SK-N-SH (cell line): ENCODE measurements around the gene LCOR. TPM values are rescaled to one million over a fixed set of nuclear protein-coding genes. Genes with fewer than 3 reads are reported as not detected.

Source experiments
- CTCF ChIA-PET: fragments of 300-600, 350-600 bp; formaldehyde crosslinking; extraction: SDS; loops from one replicate; lab custom pipeline; 2021; lab: Yijun Ruan, JAX
- POLR2A ChIA-PET: fragments of 350-600 bp; sonication (Branson Sonifier 250); formaldehyde crosslinking; extraction: SDS; loops from one replicate; lab custom pipeline; 2020; ENCODE audit warnings: antibody characterized with exemption, inconsistent platforms; lab: Yijun Ruan, JAX
- DNase-seq: peaks from one replicate; pipeline ENCODE4 v3.0.0; 2012
- H2AFZ ChIP-seq: fragments of 200-600 bp; sonication (generic); 2 replicates; pipeline ENCODE4 v1.8.1; 2016; ENCODE audit warnings: antibody characterized with exemption, mild to moderate bottlenecking, low read depth
- H3F3A ChIP-seq: fragments of 200-600 bp; sonication (generic); replicated peaks from 2 replicates; pipeline ENCODE3; 2016; ENCODE audit warnings: antibody characterized with exemption, mild to moderate bottlenecking; ENCODE audit not compliant: insufficient read depth
- H3K27ac ChIP-seq, 2 experiments: fragments of 200-500 bp in 1 of 2; fragments of 200-600 bp in 1 of 2; sonication (Bioruptor generic) in 1 of 2; sonication (generic), shearing (Covaris generic) in 1 of 2; 2 replicates each; pipeline versions ENCODE4 v1.5.1 to v1.6.1; 2014 to 2016; ENCODE audit warnings: low read depth in 2 of 2, inconsistent platforms in 1 of 2, low read length in 1 of 2, mild to moderate bottlenecking in 1 of 2, mixed read lengths in 1 of 2
- H3K27me3 ChIP-seq: fragments of 200-600 bp; sonication (generic), shearing (Covaris generic); 2 replicates; pipeline ENCODE4 v1.6.1; 2016; ENCODE audit warnings: mixed run types; ENCODE audit not compliant: insufficient read depth
- H3K36me3 ChIP-seq, 2 experiments: fragments of 200-500 bp in 1 of 2; fragments of 200-600 bp in 1 of 2; sonication (Bioruptor generic) in 1 of 2; sonication (generic) in 1 of 2; replicated peaks in 1 of 2; 2 replicates each; pipeline versions ENCODE3 to v1.5.1; 2014 to 2016; ENCODE audit warnings: low read length in 1 of 2, mild to moderate bottlenecking in 1 of 2; ENCODE audit not compliant: insufficient read depth in 2 of 2, control insufficient read depth in 1 of 2
- H3K4me1 ChIP-seq, 2 experiments: fragments of 200-500 bp in 1 of 2; fragments of 200-600 bp in 1 of 2; sonication (Bioruptor generic) in 1 of 2; sonication (generic), shearing (Covaris generic) in 1 of 2; 2 replicates each; pipeline versions ENCODE4 v1.5.1 to v1.6.1; 2014 to 2016; ENCODE audit warnings: low read depth in 1 of 2, low read length in 1 of 2, mixed run types in 1 of 2; ENCODE audit not compliant: insufficient read depth in 2 of 2, control insufficient read depth in 1 of 2
- H3K4me2 ChIP-seq: fragments of 200-600 bp; sonication (generic), shearing (Covaris generic); 2 replicates; pipeline ENCODE4 v1.6.1; 2017; ENCODE audit warnings: mixed run types
- H3K4me3 ChIP-seq, 2 experiments: fragments of 200-500 bp in 1 of 2; fragments of 200-600 bp in 1 of 2; sonication (Bioruptor generic) in 1 of 2; sonication (generic), shearing (Covaris generic) in 1 of 2; 2 replicates each; pipeline versions ENCODE4 v1.5.1 to v1.8.1; 2014 to 2016; ENCODE audit warnings: low read depth in 2 of 2, inconsistent platforms in 1 of 2, low read length in 1 of 2, mild to moderate bottlenecking in 1 of 2, mixed read lengths in 1 of 2, moderate library complexity in 1 of 2
- H3K79me2 ChIP-seq: fragments of 200-600 bp; sonication (generic); 2 replicates; pipeline ENCODE4 v1.8.1; 2017; ENCODE audit warnings: mild to moderate bottlenecking; ENCODE audit not compliant: insufficient read depth
- H3K9ac ChIP-seq: fragments of 200-600 bp; sonication (generic); 2 replicates; pipeline ENCODE4 v1.6.1; 2017; ENCODE audit warnings: mixed run types
- H3K9me2 ChIP-seq: fragments of 200-600 bp; sonication (generic); 2 replicates; pipeline ENCODE4 v1.6.1; 2017; ENCODE audit warnings: mixed run types
- H3K9me3 ChIP-seq: fragments of 200-600 bp; sonication (generic); 2 replicates; pipeline ENCODE4 v1.6.1; 2017; ENCODE audit warnings: mixed run types, mild to moderate bottlenecking, moderate library complexity
- H4K20me1 ChIP-seq: fragments of 200-600 bp; sonication (generic); 2 replicates; pipeline ENCODE4 v1.6.1; 2017; ENCODE audit warnings: mild to moderate bottlenecking, mixed run types; ENCODE audit not compliant: insufficient read depth
- CHD2 ChIP-seq: fragments of 150-350 bp; IDR thresholded peaks from 2 replicates; pipeline ENCODE4 v1.6.1; 2018; ENCODE audit warnings: low read length; ENCODE audit not compliant: partially characterized antibody
- ELF1 ChIP-seq: IDR thresholded peaks from 2 replicates; pipeline ENCODE4 v1.4.0; 2012
- EP300 ChIP-seq, 2 experiments: IDR thresholded peaks; 2 replicates each; pipeline versions ENCODE4 v1.4.0 to v1.6.1; 2012; ENCODE audit warnings: borderline replicate concordance in 1 of 2, low read depth in 1 of 2, low read length in 1 of 2
- EZH2phosphoT487 ChIP-seq: fragments of 200-600 bp; sonication (generic); IDR thresholded peaks from 2 replicates; pipeline ENCODE4 v1.6.1; 2017; ENCODE audit warnings: low read depth, mixed run types, mild to moderate bottlenecking, antibody characterized with exemption, moderate library complexity, borderline replicate concordance
- FOXM1 ChIP-seq: IDR thresholded peaks from 2 replicates; pipeline ENCODE4 v1.4.0; 2012; ENCODE audit warnings: low read depth, mild to moderate bottlenecking
- JUND ChIP-seq: IDR thresholded peaks from 2 replicates; pipeline ENCODE4 v1.4.0; 2012
- NFIC ChIP-seq: IDR thresholded peaks from 2 replicates; pipeline ENCODE4 v1.4.0; 2012; ENCODE audit warnings: borderline replicate concordance
- NRF1 ChIP-seq: IDR thresholded peaks from 2 replicates; pipeline ENCODE4 v1.6.1; 2012; ENCODE audit warnings: low read depth, mild to moderate bottlenecking, low read length
- PBX3 ChIP-seq: IDR thresholded peaks from 2 replicates; pipeline ENCODE4; 2012
- RAD21 ChIP-seq: IDR thresholded peaks from 2 replicates; pipeline ENCODE4 v1.6.1; 2012; ENCODE audit warnings: mild to moderate bottlenecking, low read length
- RCOR1 ChIP-seq: fragments of 150-350 bp; IDR thresholded peaks from 2 replicates; pipeline ENCODE4 v1.6.1; 2017; ENCODE audit warnings: antibody characterized with exemption, low read length
- RFX5 ChIP-seq: IDR thresholded peaks from 2 replicates; pipeline ENCODE4 v1.6.1; 2012; ENCODE audit warnings: mild to moderate bottlenecking, improper control_type of control experiment, low read length
- RXRA ChIP-seq: IDR thresholded peaks from 2 replicates; pipeline ENCODE4 v1.4.0; 2012; ENCODE audit warnings: low read depth, mild to moderate bottlenecking, borderline replicate concordance
- SIN3A ChIP-seq: IDR thresholded peaks from 2 replicates; pipeline ENCODE4 v1.6.1; 2012; ENCODE audit warnings: low read depth, mild to moderate bottlenecking, low read length, moderate library complexity, borderline replicate concordance
- TAF1 ChIP-seq: IDR thresholded peaks from 2 replicates; pipeline ENCODE4 v1.6.1; 2012; ENCODE audit warnings: low read depth, mild to moderate bottlenecking, low read length, moderate library complexity, borderline replicate concordance
- YY1 ChIP-seq: IDR thresholded peaks from 2 replicates; pipeline ENCODE4 v1.4.0; 2012; ENCODE audit warnings: low read depth, mild to moderate bottlenecking
- ZBTB33 ChIP-seq: IDR thresholded peaks from 2 replicates; pipeline ENCODE4 v1.4.0; 2012; ENCODE audit warnings: low read depth, borderline replicate concordance
- WGBS: methylation state at CpG from one replicate; pipeline ENCODE4 v1.1.6; 2017; ENCODE audit warnings: low lambda C conversion rate; 5-methylcytosine and 5-hydroxymethylcytosine counted together
- polyA plus RNA-seq, 3 experiments: library from polyadenylated mRNA; depleted of rRNA; stranded (reverse); fragments of >200 nt; gene quantifications; 2 replicates each; pipeline ENCODE4 v1.2.3, GENCODE V29; 2012
- TF ChIP-seq, protein P1 (sequence below): IDR thresholded peaks from 2 replicates; pipeline ENCODE4 v1.4.0; 2012; ENCODE audit warnings: low read depth
- TF ChIP-seq, protein P2 (sequence below): fragments of 150-350 bp; IDR thresholded peaks from 2 replicates; pipeline ENCODE4 v1.6.1; 2016; ENCODE audit warnings: mild to moderate bottlenecking, low read depth, low read length
- TF ChIP-seq, protein P3 (sequence below): fragments of 150-350 bp; IDR thresholded peaks from 2 replicates; pipeline ENCODE4 v1.6.1; 2017; ENCODE audit warnings: antibody characterized with exemption, low read length, low read depth, borderline replicate concordance

The LCOR gene
- polyA plus RNA-seq, 1 of the 3 experiments (the other 2 are of a cell fraction) = 1.9 TPM

GRCh38 chr10:97007417-97007816, 175.3 kb downstream of the LCOR start:
- Histone ChIP-seq H3K27me3 (no peaks in the 10 kb centered on the region), H2AFZ (no peak overlapping the region), H3K9me3 (peaks cover 7% of the 10 kb centered on the region; the same call in 1 of the 2 replicates), H3K4me3 (no peak overlapping the region), H4K20me1 (no peaks in the 10 kb centered on the region), H3K27ac (no peak overlapping the region), H3K79me2 (no peaks in the 10 kb centered on the region), H3K9me2 (peaks cover 3% of the 10 kb centered on the region; the same call in 1 of the 2 replicates), H3F3A (no peaks in the 10 kb centered on the region), H3K36me3 (no peaks in the 10 kb centered on the region), H3K4me1 (no peaks in the 10 kb centered on the region), H3K9ac (no peak overlapping the region), H3K4me2 (no peak overlapping the region)
- CTCF ChIA-PET = no interaction called here
- no peak for TF ChIP-seq NFIC
- no peak for DNase-seq
- POLR2A ChIA-PET = no interaction called here
- 71% methylated on average over 1 of the region's 1 CpG for WGBS

DNA sequence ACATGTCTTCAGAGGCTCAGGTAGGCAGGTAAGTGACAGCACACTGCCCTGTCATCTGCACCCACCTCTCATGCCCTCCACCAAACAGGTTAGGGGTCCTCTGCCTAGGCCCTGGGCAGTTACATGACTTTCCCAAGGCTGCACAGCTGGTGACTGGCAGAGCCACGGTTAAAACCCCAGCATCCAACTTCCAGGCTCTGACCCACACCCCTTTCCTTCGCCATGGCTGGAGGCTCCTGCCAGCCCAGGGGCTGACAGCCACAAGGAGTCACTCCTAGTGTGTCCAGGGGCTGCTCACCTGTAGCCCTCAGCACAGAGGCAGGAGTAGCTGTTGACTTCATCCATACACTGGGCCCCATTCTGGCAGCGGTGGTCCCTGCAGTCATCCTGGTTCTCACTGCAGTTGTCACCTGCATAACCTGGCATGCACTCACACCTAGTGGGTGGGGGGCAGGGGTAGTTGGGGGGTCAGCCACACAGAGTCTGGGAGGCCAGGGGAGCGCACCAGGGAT, 178.7 kb downstream of the LCOR start:
- H3F3A ChIP-seq = no peaks in the 10 kb centered on the region
- H3K4me1 ChIP-seq = no peaks in the 10 kb centered on the region
- WGBS = 40% methylated on average over 1 of the region's 4 CpGs
- no peak overlapping the region for H3K4me3 ChIP-seq
- DNase-seq = no peak
- no peaks in the 10 kb centered on the region for H3K36me3 ChIP-seq
- H3K79me2 ChIP-seq = no peaks in the 10 kb centered on the region
- CTCF ChIA-PET = interaction anchor here (1.0 to 1.1 kb wide), 2 partner anchors 8 to 31 kb away, joined by 3 to 4 read pairs; no protein-coding TSS in a partner anchor
- no peaks in the 10 kb centered on the region for H4K20me1 ChIP-seq
- H3K9ac ChIP-seq = no peak overlapping the region
- no peak for TF ChIP-seq RFX5
- TF ChIP-seq ZBTB33 = no peak
- no peak for TF ChIP-seq SIN3A
- TF ChIP-seq YY1 = no peak
- TF ChIP-seq RAD21 = no peak
- TF ChIP-seq, protein P1, sequence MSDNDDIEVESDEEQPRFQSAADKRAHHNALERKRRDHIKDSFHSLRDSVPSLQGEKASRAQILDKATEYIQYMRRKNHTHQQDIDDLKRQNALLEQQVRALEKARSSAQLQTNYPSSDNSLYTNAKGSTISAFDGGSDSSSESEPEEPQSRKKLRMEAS = no peak
- TF ChIP-seq RXRA = no peak
- TF ChIP-seq, protein P2, sequence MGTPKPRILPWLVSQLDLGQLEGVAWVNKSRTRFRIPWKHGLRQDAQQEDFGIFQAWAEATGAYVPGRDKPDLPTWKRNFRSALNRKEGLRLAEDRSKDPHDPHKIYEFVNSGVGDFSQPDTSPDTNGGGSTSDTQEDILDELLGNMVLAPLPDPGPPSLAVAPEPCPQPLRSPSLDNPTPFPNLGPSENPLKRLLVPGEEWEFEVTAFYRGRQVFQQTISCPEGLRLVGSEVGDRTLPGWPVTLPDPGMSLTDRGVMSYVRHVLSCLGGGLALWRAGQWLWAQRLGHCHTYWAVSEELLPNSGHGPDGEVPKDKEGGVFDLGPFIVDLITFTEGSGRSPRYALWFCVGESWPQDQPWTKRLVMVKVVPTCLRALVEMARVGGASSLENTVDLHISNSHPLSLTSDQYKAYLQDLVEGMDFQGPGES = no peak
- TF ChIP-seq FOXM1 = no peak
- no peak for TF ChIP-seq NRF1
- no peak for TF ChIP-seq CHD2
- TF ChIP-seq RCOR1 = no peak
- TF ChIP-seq JUND = no peak
- no peak for TF ChIP-seq PBX3
- no peak for TF ChIP-seq EZH2phosphoT487
- no peak for TF ChIP-seq EP300 (IDR thresholded peaks at IDR 0.05; ENCODE audit: borderline replicate concordance in 1 of 2, low read depth in 1 of 2, low read length in 1 of 2)
- TF ChIP-seq, protein P3, sequence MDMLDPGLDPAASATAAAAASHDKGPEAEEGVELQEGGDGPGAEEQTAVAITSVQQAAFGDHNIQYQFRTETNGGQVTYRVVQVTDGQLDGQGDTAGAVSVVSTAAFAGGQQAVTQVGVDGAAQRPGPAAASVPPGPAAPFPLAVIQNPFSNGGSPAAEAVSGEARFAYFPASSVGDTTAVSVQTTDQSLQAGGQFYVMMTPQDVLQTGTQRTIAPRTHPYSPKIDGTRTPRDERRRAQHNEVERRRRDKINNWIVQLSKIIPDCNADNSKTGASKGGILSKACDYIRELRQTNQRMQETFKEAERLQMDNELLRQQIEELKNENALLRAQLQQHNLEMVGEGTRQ = no peak
- no peak for TF ChIP-seq ELF1
- TF ChIP-seq TAF1 = no peak
- H3K4me2 ChIP-seq = no peak overlapping the region
- POLR2A ChIA-PET = no interaction called here
- H2AFZ ChIP-seq = no peak overlapping the region
- H3K27ac ChIP-seq = no peak overlapping the region
- H3K27me3 ChIP-seq = no peaks in the 10 kb centered on the region
- H3K9me3 ChIP-seq = peaks cover 7% of the 10 kb centered on the region; the same call in 1 of the 2 replicates
- H3K9me2 ChIP-seq = peaks cover 3% of the 10 kb centered on the region; the same call in 1 of the 2 replicates
